Activated naive CD8-positive, alpha-beta T cell treated with anti-CD3 and anti-CD28 coated beads, Interleukin-2, amount 50 U/mL, for 16 hours (primary cell): ENCODE results near the gene CYP4B1.
"Not testable (repeated sequence)": the region's sequence is repeated elsewhere in the genome, so short reads cannot be mapped to it uniquely, and the experiment has no call there.

Source experiments
- DNase-seq: peaks from one replicate; pipeline ENCODE4 v3.0.0-alpha.2; 2020; ENCODE audit warnings: low read depth, low spot score

CYP4B1 gene

GRCh38 chr1:46815133-46815532 is 16.3 kb downstream of the CYP4B1 start:
- DNase-seq, result no peak

GRCh38 chr1:46816930-46817329 is 18.1 kb downstream of the CYP4B1 start:
- no peak for DNase-seq

DNA sequence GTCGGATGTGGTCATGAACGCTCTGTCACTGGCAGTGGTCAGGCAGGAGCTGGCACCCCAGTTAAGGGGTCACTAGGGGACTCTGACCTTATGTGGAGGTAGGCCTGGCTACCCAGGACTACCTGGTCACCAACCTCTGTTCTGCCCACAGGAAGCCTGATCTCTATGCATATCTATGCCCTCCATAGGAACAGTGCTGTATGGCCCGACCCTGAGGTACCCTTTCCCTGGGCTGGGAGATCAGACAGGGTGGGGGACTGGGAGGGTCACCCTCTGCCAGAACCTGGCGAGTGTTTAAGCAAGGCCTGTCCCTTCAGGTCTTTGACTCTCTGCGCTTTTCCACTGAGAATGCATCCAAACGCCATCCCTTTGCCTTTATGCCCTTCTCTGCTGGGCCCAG is 19.0 kb downstream of the CYP4B1 start:
- no peak for DNase-seq

DNA sequence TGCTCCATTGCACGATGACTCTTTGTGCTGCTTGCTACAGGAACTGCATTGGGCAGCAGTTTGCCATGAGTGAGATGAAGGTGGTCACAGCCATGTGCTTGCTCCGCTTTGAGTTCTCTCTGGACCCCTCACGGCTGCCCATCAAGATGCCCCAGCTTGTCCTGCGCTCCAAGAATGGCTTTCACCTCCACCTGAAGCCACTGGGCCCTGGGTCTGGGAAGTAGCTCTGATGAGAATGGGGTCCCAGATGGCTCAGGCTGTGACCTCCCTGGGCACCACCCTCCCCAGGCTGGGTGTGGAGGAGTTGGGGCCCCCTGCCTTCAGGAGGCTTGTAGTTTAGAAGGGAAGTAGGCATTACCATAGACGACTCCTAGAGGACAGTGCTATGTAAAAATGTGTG is 19.7 kb downstream of the CYP4B1 start:
- no peak for DNase-seq

GRCh38 chr1:46819335-46819734 is 20.5 kb downstream of the CYP4B1 start:
- no peak for DNase-seq

DNA sequence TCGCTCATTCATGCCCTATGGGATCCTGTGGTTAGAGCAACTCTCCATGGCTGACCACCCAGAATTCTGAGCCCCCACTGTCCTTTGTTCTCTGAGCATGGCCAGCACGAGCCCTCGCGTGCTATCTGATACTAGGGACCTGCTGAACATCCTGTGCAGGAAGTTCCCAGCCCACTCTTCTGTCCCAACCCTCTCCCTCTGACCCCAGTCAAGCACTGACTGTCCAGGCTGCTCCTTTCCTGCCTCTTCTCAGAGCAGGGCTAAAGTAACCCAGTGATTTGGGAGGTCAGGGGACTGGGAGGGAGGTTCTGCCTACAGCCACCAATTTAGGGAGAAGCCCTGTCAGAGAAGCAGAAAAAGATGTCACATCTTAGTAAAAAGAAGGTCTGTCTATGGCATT is 21.2 kb downstream of the CYP4B1 start:
- DNase-seq, result no peak

DNA sequence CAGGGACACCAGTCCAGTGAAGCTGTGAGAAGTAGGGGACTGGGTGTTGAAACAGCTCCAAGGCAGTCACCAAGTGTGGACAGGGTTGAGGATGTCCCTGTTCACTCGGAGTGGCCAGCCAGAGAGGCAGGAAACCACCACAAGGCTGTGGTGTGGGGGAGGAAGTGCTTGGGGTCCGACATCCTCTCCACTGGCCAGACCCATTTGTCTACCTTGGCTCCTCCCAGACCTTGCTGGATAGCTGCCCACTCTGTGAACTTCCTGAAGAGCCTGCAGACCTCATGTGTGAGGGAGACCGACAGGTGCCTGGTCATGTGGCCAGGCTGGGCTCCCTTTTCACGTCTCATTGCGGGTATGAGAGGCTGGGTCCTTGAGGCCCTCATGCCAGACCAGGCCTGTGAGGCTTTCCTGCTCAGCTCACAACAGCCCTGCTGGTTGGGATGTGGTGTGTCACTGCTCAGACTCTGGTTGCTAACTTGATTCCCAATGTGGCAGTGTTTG is 21.8 kb downstream of the CYP4B1 start:
- no peak for DNase-seq

- no peak for DNase-seq
Measured at GRCh38 chr1:46822248-46822826, 23.5 kb downstream of the CYP4B1 start.

- no peak for DNase-seq
Measured at GRCh38 chr1:46823151-46823550, 24.3 kb downstream of the CYP4B1 start.

DNA sequence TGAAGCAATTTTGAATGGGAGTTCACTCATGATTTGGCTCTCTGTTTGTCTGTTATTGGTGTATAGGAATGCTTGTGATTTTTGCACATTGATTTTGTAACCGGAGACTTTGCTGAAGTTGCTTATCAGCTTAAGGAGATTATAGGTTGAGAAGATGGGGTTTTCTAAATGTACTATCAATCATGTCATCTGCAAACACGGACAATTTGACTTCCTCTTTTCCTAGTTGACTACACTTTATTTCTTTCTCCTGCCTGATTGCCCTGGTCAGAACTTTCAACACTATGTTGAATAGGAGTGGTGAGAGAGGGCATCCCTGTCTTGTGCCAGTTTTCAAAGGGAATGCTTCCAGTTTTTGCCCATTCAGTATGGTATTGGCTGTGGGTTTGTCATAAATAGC is 28.0 kb downstream of the CYP4B1 start:
- DNase-seq, result not testable (repeated sequence)

GRCh38 chr1:46830665-46831322 is 31.9 kb downstream of the CYP4B1 start:
- DNase-seq, result no peak

DNA sequence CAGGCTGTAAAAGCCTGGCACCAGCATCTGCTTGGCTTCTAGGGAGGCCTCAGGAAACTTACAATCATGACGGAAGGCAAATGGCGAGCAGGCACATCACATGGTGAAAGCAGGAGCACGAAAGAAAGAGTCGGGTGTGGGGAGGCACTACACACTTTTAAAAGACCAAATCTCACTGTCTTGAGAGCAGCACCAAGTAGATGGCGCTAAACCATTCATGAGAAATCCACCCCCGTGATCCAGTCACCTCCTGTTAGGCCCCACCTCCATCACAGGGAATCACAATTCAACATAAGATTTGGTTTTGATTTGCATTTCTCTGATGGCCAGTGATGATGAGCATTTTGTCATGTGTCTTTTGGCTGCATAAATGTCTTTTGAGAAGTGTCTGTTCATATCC is 36.6 kb downstream of the CYP4B1 start:
- not testable (repeated sequence) for DNase-seq

- not testable (repeated sequence) for DNase-seq
Measured at GRCh38 chr1:46846386-46846785, 47.5 kb downstream of the CYP4B1 start.

DNA sequence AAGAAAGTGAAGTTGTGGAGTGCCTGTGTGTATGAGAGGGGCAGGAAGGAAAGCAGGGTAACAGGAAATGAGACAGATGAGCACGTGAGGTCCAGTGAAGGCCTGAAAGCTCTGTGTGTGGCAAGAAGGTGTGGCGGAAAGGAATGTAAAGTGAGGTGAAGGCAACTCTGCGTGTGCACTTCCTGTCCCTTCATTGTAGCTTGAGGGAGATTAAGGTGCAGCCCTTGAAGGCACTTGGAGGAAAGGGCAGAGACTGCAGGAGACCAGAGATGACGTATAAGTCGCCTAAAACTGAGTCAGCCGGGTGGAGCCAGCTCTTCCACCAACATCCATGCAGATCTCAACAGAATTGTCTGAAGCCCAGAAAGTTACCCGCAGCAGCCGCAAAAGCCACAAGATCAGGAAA is 58.8 kb downstream of the CYP4B1 start:
- DNase-seq, result not testable (repeated sequence)

DNA sequence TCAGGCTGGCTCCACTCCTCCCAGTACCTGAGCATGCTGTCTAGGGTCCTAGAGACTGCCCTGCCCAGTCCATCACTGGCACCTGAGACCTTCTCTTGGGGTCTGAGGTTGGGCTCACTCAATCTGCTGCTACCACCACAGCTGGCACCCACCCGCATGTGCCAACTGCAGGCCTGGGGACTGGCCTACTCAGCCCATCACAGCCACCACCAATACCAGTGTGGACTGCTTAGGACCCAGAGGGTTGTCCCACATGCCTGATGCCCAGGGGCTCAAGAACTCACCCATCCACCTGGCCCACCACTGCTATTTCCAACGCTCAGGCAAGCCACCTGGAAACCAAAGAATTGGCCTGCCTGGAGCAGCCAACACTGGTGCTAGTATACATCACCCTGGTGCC is 63.5 kb downstream of the CYP4B1 start:
- DNase-seq, result no peak
